Keratinocyte (primary cell): ENCODE measurements around the gene CSTB. TPM values are rescaled to one million over a fixed set of nuclear protein-coding genes. Genes with fewer than 3 reads are reported as not detected.

Experiments used
- DNase-seq: peaks from one replicate; pipeline ENCODE4 v3.0.0-alpha.2; 2011; ENCODE audit warnings: low read depth, missing footprints, low spot score
- FAIRE-seq: peaks from 2 replicates; lab custom pipeline; 2011; peaks lifted over from hg19 to GRCh38; lab: Jason Lieb, UNC
- H2AFZ ChIP-seq: 2 replicates; pipeline ENCODE4 v1.6.0; 2012; ENCODE audit warnings: low read length, control low read depth, inconsistent platforms; ENCODE audit not compliant: control insufficient read depth
- H3K27ac ChIP-seq: 2 replicates; pipeline ENCODE4 v1.5.1; 2011; ENCODE audit warnings: low read length; ENCODE audit not compliant: control insufficient read depth, insufficient read depth
- H3K27me3 ChIP-seq: 3 replicates; pipeline ENCODE4 v1.6.0; 2011; ENCODE audit warnings: low read length; ENCODE audit not compliant: control insufficient read depth, insufficient read depth; ENCODE audit errors: extremely low read depth
- H3K36me3 ChIP-seq, 2 experiments: 2 replicates in 1 of 2; 3 replicates in 1 of 2; pipeline ENCODE4 v1.5.1; 2011; ENCODE audit warnings: low read length in 2 of 2, mild to moderate bottlenecking in 1 of 2; ENCODE audit not compliant: control insufficient read depth in 2 of 2, insufficient read depth in 2 of 2; ENCODE audit errors: extremely low read depth in 1 of 2
- H3K4me1 ChIP-seq: 3 replicates; pipeline ENCODE4 v1.5.1; 2011; ENCODE audit warnings: low read length; ENCODE audit not compliant: control insufficient read depth, insufficient read depth; ENCODE audit errors: extremely low read depth
- H3K4me2 ChIP-seq: 3 replicates; pipeline ENCODE4 v1.6.0; 2011; ENCODE audit warnings: low read depth, low read length; ENCODE audit not compliant: control insufficient read depth, insufficient read depth; ENCODE audit errors: extremely low read depth
- H3K4me3 ChIP-seq, 3 experiments: fragments of 200-600 bp in 1 of 3; sonication (generic) in 1 of 3; 2 replicates in 2 of 3; 3 replicates in 1 of 3; pipeline ENCODE4 v1.5.1; 2011 to 2016; ENCODE audit warnings: low read length in 3 of 3, mild to moderate bottlenecking in 3 of 3, control low read depth in 2 of 3, inconsistent platforms in 1 of 3, low read depth in 1 of 3, mixed read lengths in 1 of 3, mixed run types in 1 of 3, moderate library complexity in 1 of 3; ENCODE audit not compliant: control insufficient read depth in 2 of 3, insufficient read depth in 2 of 3; ENCODE audit errors: extremely low read depth in 1 of 3
- H3K79me2 ChIP-seq: 2 replicates; pipeline ENCODE4 v1.6.0; 2012; ENCODE audit warnings: low read length; ENCODE audit not compliant: control insufficient read depth, insufficient read depth
- H3K9ac ChIP-seq: 3 replicates; pipeline ENCODE4 v1.6.0; 2011; ENCODE audit warnings: low read length; ENCODE audit not compliant: control insufficient read depth, insufficient read depth; ENCODE audit errors: extremely low read depth
- H3K9me1 ChIP-seq: 3 replicates; pipeline ENCODE4 v1.6.0; 2011; ENCODE audit warnings: low read length; ENCODE audit not compliant: control insufficient read depth, insufficient read depth; ENCODE audit errors: extremely low read depth
- H3K9me3 ChIP-seq: 2 replicates; pipeline ENCODE4 v1.5.1; 2012; ENCODE audit warnings: low read depth, low read length; ENCODE audit not compliant: control insufficient read depth
- H4K20me1 ChIP-seq: 3 replicates; pipeline ENCODE4 v1.6.0; 2011; ENCODE audit warnings: low read length; ENCODE audit not compliant: control insufficient read depth, insufficient read depth; ENCODE audit errors: extremely low read depth
- CTCF ChIP-seq, 3 experiments: IDR thresholded peaks in 1 of 3; conservative IDR thresholded peaks in 1 of 3; optimal IDR thresholded peaks in 1 of 3; 2 replicates in 2 of 3; 3 replicates in 1 of 3; pipeline versions ENCODE3 to v1.5.1; 2011; ENCODE audit warnings: low read length in 3 of 3, mild to moderate bottlenecking in 3 of 3, moderate library complexity in 2 of 3, control low read depth in 1 of 3, inconsistent platforms in 1 of 3; ENCODE audit not compliant: insufficient read depth in 2 of 3; ENCODE audit errors: extremely low read depth in 1 of 3
- EZH2 ChIP-seq: IDR thresholded peaks from one replicate; pipeline ENCODE4 v1.6.1; 2012; ENCODE audit warnings: inconsistent platforms, mild to moderate bottlenecking, low read length, moderate library complexity
- dilution Hi-C: fragments of 300-500 bp; cut with MboI; formaldehyde crosslinking; loops from one replicate; pipeline ENCODE4 v1.7.0; 2020; ENCODE audit warnings: low sequenced_read_pairs; ENCODE audit not compliant: extremely low pct_ligation_motif_present
- polyA plus RNA-seq, 5 experiments: library from polyadenylated mRNA; depleted of rRNA in 3 of 5; stranded (reverse) in 3 of 5; stranded (forward) in 1 of 5; unstranded in 1 of 5; fragments of >200 nt; gene quantifications; 1 replicate in 1 of 5; 2 replicates in 3 of 5; 3 replicates in 1 of 5; pipeline versions ENCODE4 v1.2.1 to v1.2.3, GENCODE V29; 2011 to 2012; ENCODE audit warnings: missing spikeins in 2 of 5, low read depth in 1 of 5, low replicate concordance in 1 of 5

The CSTB gene
- polyA plus RNA-seq, 1 donor (not counting 4 experiments of a cell fraction or from before 2014, with no cell fraction given), result 126 TPM

- Histone ChIP-seq H3K4me1 (peaks cover 48% of the 10 kb centered on the region), H3K27me3 (no peaks in the 10 kb centered on the region), H3K27ac (no peak overlapping the region), H3K36me3 (peaks cover 2 to 3% of the 10 kb centered on the region in 2 experiments), H3K4me3 (no peak overlapping the region), H3K4me2 (no peak overlapping the region), H3K79me2 (no peaks in the 10 kb centered on the region), H3K9me1 (no peaks in the 10 kb centered on the region), H3K9me3 (no peaks in the 10 kb centered on the region), H4K20me1 (no peaks in the 10 kb centered on the region), H3K9ac (no peak overlapping the region), H2AFZ (no peak overlapping the region)
- dilution Hi-C loops, result no loop called here
- FAIRE-seq (no peak), DNase-seq (no peak)
- TF ChIP-seq EZH2, result no peak
- TF ChIP-seq CTCF (optimal IDR thresholded peaks at IDR 0.05 in 1 of 3, IDR thresholded peaks at IDR 0.05 in 1 of 3, conservative IDR thresholded peaks at IDR 0.05 in 1 of 3; ENCODE audit: extremely low read depth in 1 of 3, insufficient read depth in 2 of 3, low read length in 3 of 3), result no peak
Observed at GRCh38 chr21:43808367-43808766, 32.3 kb upstream of the CSTB start.

- Histone ChIP-seq H3K27ac (no peak overlapping the region), H2AFZ (no peak overlapping the region), H3K9me1 (no peaks in the 10 kb centered on the region), H3K4me3 (no peak overlapping the region), H3K4me1 (peaks cover 27% of the 10 kb centered on the region), H3K36me3 (peaks cover 17 to 19% of the 10 kb centered on the region in 2 experiments), H3K9me3 (no peaks in the 10 kb centered on the region), H3K4me2 (no peak overlapping the region), H3K79me2 (no peaks in the 10 kb centered on the region), H3K9ac (no peak overlapping the region), H4K20me1 (no peaks in the 10 kb centered on the region), H3K27me3 (no peaks in the 10 kb centered on the region)
- TF ChIP-seq CTCF (optimal IDR thresholded peaks at IDR 0.05 in 1 of 3, IDR thresholded peaks at IDR 0.05 in 1 of 3, conservative IDR thresholded peaks at IDR 0.05 in 1 of 3; ENCODE audit: extremely low read depth in 1 of 3, insufficient read depth in 2 of 3, low read length in 3 of 3) (no peak), EZH2 (no peak)
- no peak for DNase-seq
- dilution Hi-C loops, result no loop called here
- no peak for FAIRE-seq
Observed at GRCh38 chr21:43806017-43806710, 30.1 kb upstream of the CSTB start.
